H54 (cell line): ENCODE results near the gene ADAMTS17.
"Not testable (repeated sequence)": the region's sequence is repeated elsewhere in the genome, so short reads cannot be mapped to it uniquely, and the experiment has no call there.

ENCODE experiments used
- DNase-seq: peaks from one replicate; pipeline ENCODE4 v3.0.0; 2011; ENCODE audit warnings: low spot score, mixed read lengths; ENCODE audit not compliant: insufficient read length
- FAIRE-seq: peaks from 3 replicates; lab custom pipeline; 2011; peaks lifted over from hg19 to GRCh38; lab: Jason Lieb, UNC
- POLR2A ChIP-seq: IDR thresholded peaks from 2 replicates; pipeline ENCODE4 v1.6.1; 2011; ENCODE audit warnings: low read depth, mild to moderate bottlenecking, low read length

ADAMTS17 gene

GRCh38 chr15:100348578-100348977, 6.8 kb upstream of the ADAMTS17 start:
- DNase-seq = no peak
- FAIRE-seq = no peak
- no peak for TF ChIP-seq POLR2A

GRCh38 chr15:100346866-100347512, 5.2 kb upstream of the ADAMTS17 start:
- no peak for FAIRE-seq
- DNase-seq = no peak

GRCh38 chr15:100345438-100345837, 3.7 kb upstream of the ADAMTS17 start:
- FAIRE-seq = no peak
- no peak for TF ChIP-seq POLR2A
- no peak for DNase-seq

More at GRCh38 chr15:100346866-100347512, 5.2 kb upstream of the ADAMTS17 start:
- TF ChIP-seq POLR2A = no peak

- DNase-seq (no peak), FAIRE-seq (no peak)
- no peak for TF ChIP-seq POLR2A
Measured at GRCh38 chr15:100343251-100343650, 1.5 kb upstream of the ADAMTS17 start.

- DNase-seq (no peak), FAIRE-seq (no peak)
- TF ChIP-seq POLR2A = no peak
Measured at GRCh38 chr15:100341239-100341749, 481 bp downstream of the ADAMTS17 start.

GRCh38 chr15:100340721-100341238, 995 bp downstream of the ADAMTS17 start:
- no peak for TF ChIP-seq POLR2A
- no peak for DNase-seq
- FAIRE-seq = no peak

- FAIRE-seq (no peak), DNase-seq (no peak)
Measured at GRCh38 chr15:100339999-100340398, 1.8 kb downstream of the ADAMTS17 start.

GRCh38 chr15:100339451-100339850, 2.3 kb downstream of the ADAMTS17 start:
- not testable (repeated sequence) for DNase-seq, FAIRE-seq

More at GRCh38 chr15:100339999-100340398, 1.8 kb downstream of the ADAMTS17 start:
- TF ChIP-seq POLR2A = no peak

GRCh38 chr15:100338971-100339444, 2.8 kb downstream of the ADAMTS17 start:
- no peak for TF ChIP-seq POLR2A
- FAIRE-seq (no peak), DNase-seq (no peak)

- FAIRE-seq = no peak
- no peak for DNase-seq
- no peak for TF ChIP-seq POLR2A
Measured at GRCh38 chr15:100338247-100338646, 3.5 kb downstream of the ADAMTS17 start.

- FAIRE-seq = no peak
- no peak for TF ChIP-seq POLR2A
Measured at GRCh38 chr15:100337096-100338044, 4.4 kb downstream of the ADAMTS17 start.

GRCh38 chr15:100336061-100336460, 5.7 kb downstream of the ADAMTS17 start:
- no peak for FAIRE-seq
- TF ChIP-seq POLR2A = no peak
- DNase-seq = no peak

More at GRCh38 chr15:100337096-100338044, 4.4 kb downstream of the ADAMTS17 start:
- DNase-seq = no peak

- DNase-seq (no peak), FAIRE-seq (no peak)
- TF ChIP-seq POLR2A = no peak
Measured at GRCh38 chr15:100335335-100335999, 6.3 kb downstream of the ADAMTS17 start.

GRCh38 chr15:100334905-100335304, 6.9 kb downstream of the ADAMTS17 start:
- FAIRE-seq = no peak
- DNase-seq = no peak
- TF ChIP-seq POLR2A = no peak
